ENCODE data around the gene PDCD1. TPM values are rescaled to one million over a fixed set of nuclear protein-coding genes. Genes with fewer than 3 reads are reported as not detected.
A peak's percentile ranks its signal among the peaks of the same experiment; 100 is the strongest.

PDCD1 gene
- total and polyA plus RNA-seq, 2 of the 8 experiments (the other 6 are each of a cell fraction or from before 2014, with no cell fraction given): 0.48 to 1.1 TPM

DNA sequence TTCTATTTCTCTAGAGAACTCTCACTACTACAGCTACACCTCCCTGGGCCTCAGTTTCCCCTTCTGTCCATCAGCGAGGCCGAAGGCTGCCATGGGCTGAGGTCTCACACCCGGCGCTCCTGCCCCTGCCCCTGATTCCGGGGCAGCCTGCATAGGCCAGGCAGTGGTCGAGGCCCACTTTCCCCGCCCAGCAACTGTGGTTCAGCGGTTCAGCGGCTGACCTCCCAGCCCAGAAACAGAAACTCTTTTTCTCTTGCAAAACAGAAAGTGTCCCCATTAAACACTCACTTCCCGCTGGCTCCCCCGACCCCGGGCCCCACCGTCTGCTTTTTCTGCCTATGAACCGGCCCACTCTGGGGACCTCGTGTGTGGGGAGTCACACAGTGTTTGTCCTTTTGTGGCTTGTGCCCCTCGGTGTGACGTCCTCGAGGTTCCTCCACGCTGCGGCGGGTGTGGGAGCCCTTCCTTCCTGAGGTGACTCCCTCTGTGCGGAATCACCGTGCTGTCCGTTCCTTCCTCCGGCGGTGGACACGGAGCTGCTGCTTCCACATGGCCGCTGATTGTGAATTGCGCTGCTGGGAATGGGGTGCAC, 16.0 kb downstream of the PDCD1 start:
- Histone ChIP-seq H2BK120ac (replicated peaks; ENCODE audit: low read depth, low read length) (no peak overlapping the region), H4K5ac (ENCODE audit: insufficient read length, low read depth, low read length) (no peak overlapping the region), H3K27me3 (replicated peaks in 1 of 4; ENCODE audit: control insufficient read depth in 3 of 4, extremely low read depth in 1 of 4, insufficient read depth in 3 of 4, low read length in 3 of 4) (peaks cover 0 to 15% (median 11%) of the 10 kb centered on the region in 4 experiments; a peak in 4 of 7 replicates), H3K18ac (ENCODE audit: extremely low read depth, low read length) (no peak overlapping the region; the same call in 1 of the 2 replicates), H4K91ac (replicated peaks; ENCODE audit: insufficient read length, low read length) (no peak overlapping the region), H2AK5ac (ENCODE audit: low read depth, low read length) (0 out of 2 replicates have a peak overlapping the region, but pooled peaks have one; percentile 32), H3K4me3 (ENCODE audit: extremely low read depth in 1 of 4, insufficient read depth in 2 of 4, low read depth in 3 of 4, low read length in 4 of 4) (no peak overlapping the region), H3K56ac (replicated peaks; ENCODE audit: insufficient read length, low read depth, low read length) (no peak overlapping the region), H2AFZ (ENCODE audit: low read length) (no peak overlapping the region), H3K79me2 (ENCODE audit: control insufficient read depth in 1 of 2, insufficient read depth in 2 of 2, low read length in 2 of 2) (no peaks in the 10 kb centered on the region), H3K9ac (replicated peaks in 1 of 4; ENCODE audit: extremely low read depth in 1 of 4, low read depth in 3 of 4, low read length in 3 of 4) (no peak overlapping the region), H3K27ac (ENCODE audit: low read depth, low read length) (no peak overlapping the region), H2BK15ac (ENCODE audit: low read length) (no peak overlapping the region), H2BK5ac (ENCODE audit: low read depth, low read length) (no peak overlapping the region), H2BK20ac (ENCODE audit: low read length) (no peak overlapping the region), H3K4me1 (replicated peaks in 1 of 4; ENCODE audit: control insufficient read depth in 3 of 4, insufficient read depth in 4 of 4, low read length in 3 of 4) (peaks cover 0 to 4% (median 0%) of the 10 kb centered on the region in 4 experiments; a peak in 1 of 7 replicates), H3K79me1 (ENCODE audit: low read depth, low read length) (no peaks in the 10 kb centered on the region), H3K14ac (ENCODE audit: insufficient read length) (no peak overlapping the region), H2BK12ac (ENCODE audit: low read depth, low read length) (no peak overlapping the region), H3K23me2 (ENCODE audit: low read depth, low read length) (no peaks in the 10 kb centered on the region; the same call in 1 of the 2 replicates), H4K20me1 (replicated peaks in 1 of 2; ENCODE audit: control insufficient read depth in 1 of 2, insufficient read depth in 2 of 2, low read length in 2 of 2) (no peaks in the 10 kb centered on the region), H3K4ac (replicated peaks; ENCODE audit: insufficient read length, low read depth, low read length) (no peak overlapping the region), H3K36me3 (ENCODE audit: control insufficient read depth in 2 of 4, insufficient read depth in 4 of 4, low read length in 3 of 4) (no peaks in the 10 kb centered on the region), H3K4me2 (ENCODE audit: insufficient read depth in 1 of 2, low read depth in 2 of 2, low read length in 2 of 2) (no peak overlapping the region), H3K23ac (ENCODE audit: insufficient read length) (no peak overlapping the region), H3K9me3 (ENCODE audit: insufficient read depth in 2 of 2, low read depth in 1 of 2, low read length in 1 of 2) (no peaks in the 10 kb centered on the region), H4K8ac (ENCODE audit: extremely low read depth, insufficient read depth, low read length) (no peak overlapping the region)
- TF ChIP-seq SIX5 (IDR thresholded peaks at IDR 0.05; ENCODE audit: low read depth, low read length): no peak
- TF ChIP-seq CEBPB (IDR thresholded peaks at IDR 0.05; ENCODE audit: low read depth, low read length): no peak
- TF ChIP-seq HDAC2 (IDR thresholded peaks at IDR 0.05; ENCODE audit: borderline replicate concordance in 1 of 2, low read depth in 2 of 2, low read length in 2 of 2): no peak
- TF ChIP-seq, protein P1, sequence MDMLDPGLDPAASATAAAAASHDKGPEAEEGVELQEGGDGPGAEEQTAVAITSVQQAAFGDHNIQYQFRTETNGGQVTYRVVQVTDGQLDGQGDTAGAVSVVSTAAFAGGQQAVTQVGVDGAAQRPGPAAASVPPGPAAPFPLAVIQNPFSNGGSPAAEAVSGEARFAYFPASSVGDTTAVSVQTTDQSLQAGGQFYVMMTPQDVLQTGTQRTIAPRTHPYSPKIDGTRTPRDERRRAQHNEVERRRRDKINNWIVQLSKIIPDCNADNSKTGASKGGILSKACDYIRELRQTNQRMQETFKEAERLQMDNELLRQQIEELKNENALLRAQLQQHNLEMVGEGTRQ (IDR thresholded peaks at IDR 0.05; ENCODE audit: low read length): no peak
- no peak for FAIRE-seq
- ChIA-PET POLR2A (ENCODE audit: partially characterized antibody) (interaction anchor here (1.7 kb wide), 1 partner anchor 26 kb away, joined by 3 read pairs; the partner anchor contains the start of gene RTP5), CTCF (ENCODE audit: partially characterized antibody) (interaction anchor here (0.6 to 2.2 kb wide), 2 partner anchors 34 to 128 kb away, joined by 3 to 5 read pairs; partner anchors contain the start of gene NEU4)
- WGBS, 2 experiments (ENCODE audit: extremely low coverage in 1 of 2, insufficient coverage in 1 of 2, insufficient read length in 1 of 2, insufficient replicate concordance in 2 of 2, low coverage in 1 of 2, low lambda C conversion rate in 2 of 2, missing lambda C conversion rate in 1 of 2): 75% methylated on average over 25 of the region's 29 CpGs; no CpG with 5 or more reads in 1 of the 2 experiments
- peak in 1 of 2 experiments; percentile 56 for DNase-seq (ENCODE audit: low read depth in 1 of 2, low spot score in 2 of 2)

Data from H1 (cell line).